Measurements from ENCODE around the gene MYO10. TPM values are rescaled to one million over a fixed set of nuclear protein-coding genes. Genes with fewer than 3 reads are reported as not detected.
A peak's percentile ranks its signal among the peaks of the same experiment; 100 is the strongest.

MYO10 gene
- total RNA-seq, 1 donor from 2014 or later: 7.2 TPM

GRCh38 chr5:16713386-16713928, 222.6 kb downstream of the MYO10 start:
- no peak for DNase-seq
- peak; percentile 45 for ATAC-seq (ENCODE audit: poor library complexity)
- intact Hi-C loops (cut with DNase I): no loop called here

DNA sequence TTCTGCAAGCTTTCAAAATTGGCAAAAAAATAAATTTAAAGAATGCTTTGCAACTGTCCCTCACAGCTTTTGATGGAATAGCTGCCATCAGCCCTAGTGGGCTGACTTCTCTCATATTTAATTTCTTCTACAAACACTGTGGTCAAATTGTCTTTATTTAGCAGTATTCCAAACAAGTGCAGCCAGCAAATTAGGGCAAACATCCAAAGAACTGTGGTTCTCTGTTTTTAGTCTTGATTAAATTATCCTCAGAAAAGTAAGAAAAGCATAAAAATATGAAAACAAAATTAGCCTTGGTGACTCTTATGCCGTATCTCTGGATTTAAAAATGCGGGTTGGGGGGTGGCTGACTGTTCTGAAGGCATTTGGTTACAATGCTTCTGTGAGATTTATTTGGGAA, 223.5 kb downstream of the MYO10 start:
- DNase-seq (no peak), ATAC-seq (ENCODE audit: poor library complexity) (no peak)
- intact Hi-C loops (cut with DNase I): no loop called here

DNA sequence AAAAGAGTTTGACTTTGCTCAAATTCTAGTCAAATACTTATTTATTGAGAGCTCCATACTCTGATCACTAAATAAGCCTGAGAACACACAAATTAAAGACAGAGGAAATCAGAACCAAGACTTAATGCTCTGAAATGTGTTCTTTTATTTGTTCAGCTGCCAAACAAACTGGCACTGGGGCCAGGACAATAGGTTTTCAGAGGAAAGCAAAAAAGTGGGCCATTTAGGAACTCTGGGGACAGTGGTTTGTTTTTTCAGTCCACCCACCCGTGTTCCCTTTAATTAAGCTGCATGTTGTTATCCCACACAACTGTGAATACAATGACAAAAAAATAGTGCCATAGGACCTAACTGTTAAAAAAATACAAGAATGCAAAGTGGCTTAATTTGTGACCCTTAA, 223.9 kb downstream of the MYO10 start:
- DNase-seq (no peak), ATAC-seq (ENCODE audit: poor library complexity) (no peak)
- intact Hi-C loops (cut with DNase I): no loop called here

GRCh38 chr5:16709691-16710433, 226.2 kb downstream of the MYO10 start:
- DNase-seq: no peak
- ATAC-seq (ENCODE audit: poor library complexity): no peak
- intact Hi-C loops (cut with DNase I): no loop called here

GRCh38 chr5:16707869-16708192, 228.3 kb downstream of the MYO10 start:
- ATAC-seq (ENCODE audit: poor library complexity): no peak
- no peak for DNase-seq
- intact Hi-C loops (cut with DNase I): no loop called here

DNA sequence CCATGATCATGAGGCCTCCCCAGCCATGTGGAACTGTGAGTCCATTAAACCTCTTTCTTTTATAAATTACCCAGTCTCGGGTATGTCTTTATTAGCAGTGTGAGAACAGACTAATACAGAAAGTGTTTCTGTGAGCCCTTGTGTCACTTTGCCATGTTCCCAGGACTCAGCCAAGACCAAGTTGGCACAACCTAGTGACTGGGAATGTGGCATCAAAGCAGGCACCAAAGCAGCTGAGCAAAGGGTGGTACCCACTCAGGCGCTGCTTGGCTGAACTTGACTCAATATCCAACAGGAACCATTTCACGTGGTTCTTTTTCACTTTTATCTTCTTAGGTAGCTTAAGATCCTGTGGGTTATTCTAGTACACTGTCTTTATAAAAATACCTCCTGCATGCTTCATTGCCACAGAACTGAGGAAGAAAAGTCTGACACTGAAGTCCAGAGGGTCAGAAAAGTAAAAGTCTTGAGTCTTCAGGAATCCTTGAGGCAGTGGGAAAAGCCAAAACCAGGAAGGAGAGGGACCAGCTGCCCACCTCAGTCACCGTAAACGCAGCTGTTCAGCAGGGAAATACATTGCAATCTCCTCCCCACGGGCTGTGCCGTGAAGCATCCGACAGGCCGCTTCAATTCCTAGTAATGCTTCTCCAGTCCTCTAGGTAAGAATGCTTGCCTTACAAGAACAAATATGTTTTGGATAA, 228.8 kb downstream of the MYO10 start:
- DNase-seq (no peak), ATAC-seq (ENCODE audit: poor library complexity) (no peak)
- intact Hi-C loops (cut with DNase I): no loop called here

DNA sequence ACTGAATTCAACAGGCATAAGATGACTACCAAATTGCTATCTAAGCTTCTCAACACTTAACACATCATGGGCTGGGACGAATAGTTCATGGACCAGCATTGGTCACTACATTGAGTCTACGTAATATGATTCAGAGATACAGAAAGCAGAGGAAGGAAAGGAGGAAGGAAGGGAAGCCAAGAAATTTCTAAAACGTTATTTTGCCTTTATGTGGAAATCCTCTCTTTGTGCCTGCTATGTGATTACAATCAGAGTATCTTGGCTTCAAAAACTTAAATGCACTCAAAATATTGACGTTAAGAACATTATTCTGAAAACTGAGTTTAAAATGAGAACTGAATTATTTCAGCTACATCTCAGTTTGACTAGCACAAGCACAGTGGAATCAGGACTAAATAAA, 231.1 kb downstream of the MYO10 start:
- intact Hi-C loops (cut with DNase I): no loop called here
- DNase-seq (no peak), ATAC-seq (ENCODE audit: poor library complexity) (no peak)

- ATAC-seq (ENCODE audit: poor library complexity): no peak
- no peak for DNase-seq
- intact Hi-C loops (cut with DNase I): no loop called here
Observed at GRCh38 chr5:16702964-16703363, 233.1 kb downstream of the MYO10 start.

- ATAC-seq (ENCODE audit: poor library complexity): no peak
- no peak for DNase-seq
- intact Hi-C loops (cut with DNase I): no loop called here
Observed at GRCh38 chr5:16701134-16702099, 234.7 kb downstream of the MYO10 start.

- intact Hi-C loops (cut with DNase I): no loop called here
- DNase-seq (no peak), ATAC-seq (ENCODE audit: poor library complexity) (no peak)
Observed at GRCh38 chr5:16700081-16700480, 236.0 kb downstream of the MYO10 start.

DNA sequence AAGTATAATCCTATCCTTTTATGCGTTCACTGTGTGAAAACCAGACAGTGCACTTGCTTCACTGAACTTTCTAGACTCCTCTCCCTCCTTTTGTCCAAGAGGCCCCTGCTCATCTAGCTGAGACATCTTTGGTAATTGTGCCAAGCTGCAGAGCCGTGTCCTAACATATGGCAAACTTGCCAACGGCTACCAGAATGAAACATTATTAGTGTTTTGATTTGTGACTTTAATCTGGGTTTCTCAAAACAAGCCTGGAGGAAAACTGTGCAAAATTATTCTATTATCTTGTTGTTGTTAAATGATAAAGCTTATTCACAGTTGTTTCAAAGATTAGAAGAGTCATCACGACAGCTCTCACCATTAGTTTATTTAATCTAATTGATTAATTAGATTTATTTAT, 240.3 kb downstream of the MYO10 start:
- DNase-seq (no peak), ATAC-seq (ENCODE audit: poor library complexity) (no peak)
- intact Hi-C loops (cut with DNase I): no loop called here

DNA sequence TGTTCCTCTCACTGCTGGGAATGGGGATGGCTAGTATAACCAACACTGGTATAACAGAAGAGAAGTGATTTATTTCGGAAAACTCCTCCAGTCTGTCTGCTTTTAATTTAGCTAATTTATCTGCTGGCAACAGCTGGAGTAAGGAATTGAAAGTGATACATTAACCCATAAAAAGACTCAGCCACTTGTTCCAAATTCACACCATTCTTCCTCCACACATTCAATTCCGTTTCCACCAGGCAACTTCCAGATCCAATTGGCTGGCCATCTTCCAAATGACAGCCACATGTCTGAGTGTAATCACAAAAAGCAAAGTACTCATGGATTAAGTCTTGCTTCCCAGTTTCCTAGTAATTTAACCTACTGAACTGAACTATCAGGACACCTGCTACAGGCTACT, 242.2 kb downstream of the MYO10 start:
- ATAC-seq (ENCODE audit: poor library complexity): no peak
- intact Hi-C loops (cut with DNase I): no loop called here

DNA sequence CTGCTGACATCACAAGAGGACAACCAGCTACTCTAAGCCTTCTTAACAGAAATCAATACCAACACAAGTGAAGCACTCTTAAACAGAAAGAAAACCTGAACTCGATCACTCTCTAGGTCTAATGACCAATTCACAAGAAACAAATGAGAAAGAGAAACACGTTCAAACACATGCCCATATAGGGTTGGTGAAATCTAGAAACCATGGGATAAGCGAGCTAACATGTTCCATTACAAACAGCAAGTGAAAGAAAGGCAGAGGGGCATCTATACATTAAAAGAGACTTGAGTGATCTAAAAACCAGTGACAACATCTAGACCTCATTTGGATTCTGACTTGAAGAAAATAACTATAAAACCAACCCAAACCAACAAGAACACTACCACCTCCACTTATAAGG, 244.4 kb downstream of the MYO10 start:
- intact Hi-C loops (cut with DNase I): no loop called here
- ATAC-seq (ENCODE audit: poor library complexity): no peak
- DNase-seq: no peak

More for the DNA sequence above, 242.2 kb downstream of the MYO10 start:
- DNase-seq: no peak

- intact Hi-C loops (cut with DNase I): no loop called here
- peak; percentile 44 for ATAC-seq (ENCODE audit: poor library complexity)
- DNase-seq: no peak
Observed at GRCh38 chr5:16690243-16690852, 245.7 kb downstream of the MYO10 start.

DNA sequence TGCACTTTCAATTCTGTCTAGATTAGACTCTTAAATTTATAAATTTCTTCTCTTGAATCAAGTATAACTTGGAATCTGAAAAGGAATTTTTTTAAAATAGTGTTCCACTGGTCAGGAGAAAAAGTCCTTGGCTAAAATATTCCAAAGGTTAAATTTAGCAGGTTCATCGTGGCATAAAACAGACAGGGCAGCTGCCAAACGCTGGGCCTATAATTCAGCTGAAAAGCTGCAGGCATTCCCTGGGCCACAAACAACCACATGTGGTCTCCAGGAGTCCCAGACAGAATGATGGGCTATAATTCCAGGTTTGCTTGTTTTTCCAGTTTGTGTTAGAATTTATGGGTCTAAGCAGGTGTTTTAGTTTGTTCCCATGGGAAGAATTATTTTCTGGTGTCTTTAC, 248.2 kb downstream of the MYO10 start:
- intact Hi-C loops (cut with DNase I): no loop called here
- ATAC-seq (ENCODE audit: poor library complexity): peak; percentile 69

DNA sequence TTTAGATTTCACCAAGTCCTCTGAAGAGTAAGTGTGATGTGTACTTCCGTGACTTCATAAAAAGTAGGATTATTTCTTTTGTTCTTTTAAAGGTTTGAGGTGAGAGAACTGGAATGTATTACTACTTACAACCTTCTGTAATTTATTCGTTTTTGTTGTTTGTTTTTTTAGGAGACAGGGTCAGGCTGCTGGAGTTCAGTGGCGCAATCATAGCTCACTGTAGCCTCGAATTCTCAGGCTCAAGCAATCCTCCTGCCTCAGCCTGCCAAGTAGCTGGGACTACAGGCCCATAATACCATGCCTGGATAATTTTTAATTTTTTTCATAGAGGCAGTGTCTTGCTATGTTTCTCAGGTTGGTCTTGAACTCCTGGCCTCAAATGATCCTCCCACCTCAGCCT, 251.0 kb downstream of the MYO10 start:
- no peak for ATAC-seq (ENCODE audit: poor library complexity)
- DNase-seq: no peak
- intact Hi-C loops (cut with DNase I): no loop called here

More for the DNA sequence above, 248.2 kb downstream of the MYO10 start:
- DNase-seq: no peak

- ATAC-seq (ENCODE audit: poor library complexity): no peak
- intact Hi-C loops (cut with DNase I): no loop called here
- DNase-seq: no peak
Observed at GRCh38 chr5:16681876-16682275, 254.2 kb downstream of the MYO10 start.

- intact Hi-C loops (cut with DNase I): no loop called here
- peak; percentile 31 for ATAC-seq (ENCODE audit: poor library complexity)
- DNase-seq: no peak
Observed at GRCh38 chr5:16679863-16680262, 256.2 kb downstream of the MYO10 start.

DNA sequence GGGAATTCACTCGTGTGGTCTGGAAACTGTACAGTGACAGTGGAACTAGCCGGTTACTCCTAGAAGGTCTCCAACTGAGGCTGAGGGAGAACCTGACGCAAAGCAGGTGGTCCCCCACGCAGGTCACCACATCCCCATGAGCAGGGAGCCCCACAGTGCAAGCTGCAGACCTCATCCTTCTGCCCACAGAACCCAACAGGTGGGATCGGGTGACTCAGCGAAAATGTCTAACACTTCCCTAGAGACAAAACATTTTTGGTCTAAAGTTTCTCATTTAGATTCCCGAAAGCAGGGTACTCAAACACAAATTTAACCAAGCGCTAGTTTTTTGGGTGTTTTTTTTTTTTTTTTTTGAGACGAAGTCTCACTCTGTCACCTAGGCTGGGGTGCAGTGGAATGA, 256.9 kb downstream of the MYO10 start:
- intact Hi-C loops (cut with DNase I): no loop called here
- no peak for ATAC-seq (ENCODE audit: poor library complexity)

More for the DNA sequence above, 256.9 kb downstream of the MYO10 start:
- DNase-seq: no peak
